ENCODE data around the gene EPB41L4B. TPM values are rescaled to one million over a fixed set of nuclear protein-coding genes. Genes with fewer than 3 reads are reported as not detected.

EPB41L4B gene
- total RNA-seq, 2 donors from 2014 or later = 6.4 to 6.6 TPM

DNA sequence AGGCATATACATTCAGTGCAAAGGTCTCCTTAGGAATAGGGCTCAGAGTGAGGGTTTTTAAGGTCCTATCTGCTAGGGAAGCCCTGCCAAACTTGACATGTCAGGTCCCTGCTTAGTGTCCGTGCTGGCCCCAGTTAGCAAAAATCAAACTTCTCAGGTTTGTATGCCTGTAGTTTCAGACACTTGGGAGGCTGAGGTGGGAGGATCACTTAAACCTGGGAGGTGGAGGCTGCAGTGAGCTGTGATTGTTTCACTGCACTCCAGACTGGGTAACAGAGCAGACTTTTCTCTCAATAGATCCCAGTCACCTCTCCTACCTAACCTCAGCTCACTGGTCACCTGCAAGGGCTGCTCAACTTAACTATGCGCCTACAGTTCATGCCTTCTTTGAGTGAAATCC lies 182.4 kb downstream of the EPB41L4B start:
- TF ChIP-seq CTCF (conservative IDR thresholded peaks at IDR 0.05) = no peak
- Histone ChIP-seq H3K9ac (ENCODE audit: extremely low read depth, low read length, poor library complexity, severe bottlenecking) (no peak overlapping the region), H3K36me3 (ENCODE audit: control insufficient read depth, insufficient read depth, low read length) (no peaks in the 10 kb centered on the region), H3K27ac (ENCODE audit: low read depth, low read length) (no peak overlapping the region), H3K4me3 (ENCODE audit: low read length) (no peak overlapping the region), H3K9me3 (ENCODE audit: control insufficient read depth, low read length) (no peaks in the 10 kb centered on the region), H3K4me1 (ENCODE audit: control insufficient read depth, insufficient read depth, low read length) (peaks cover 5% of the 10 kb centered on the region), H3K27me3 (ENCODE audit: control insufficient read depth, insufficient read depth, low read length, poor library complexity, severe bottlenecking) (no peaks in the 10 kb centered on the region)
- H3K36me3 Mint-ChIP-seq (ENCODE audit: low read depth) = no peaks in the 10 kb centered on the region
- WGBS, 2 experiments (ENCODE audit: insufficient coverage in 1 of 2, insufficient read length in 1 of 2) = 91 to 100% methylated on average over 1 to 2 of the region's 2 CpGs
- no peaks in the 10 kb centered on the region for H3K27me3 Mint-ChIP-seq (ENCODE audit: insufficient read depth)
- H3K4me1 Mint-ChIP-seq = peaks cover 12% of the 10 kb centered on the region
- H3K4me3 Mint-ChIP-seq = no peak overlapping the region
- no peak for DNase-seq
- H3K27ac Mint-ChIP-seq = no peak overlapping the region
- no peaks in the 10 kb centered on the region for H3K9me3 Mint-ChIP-seq

DNA sequence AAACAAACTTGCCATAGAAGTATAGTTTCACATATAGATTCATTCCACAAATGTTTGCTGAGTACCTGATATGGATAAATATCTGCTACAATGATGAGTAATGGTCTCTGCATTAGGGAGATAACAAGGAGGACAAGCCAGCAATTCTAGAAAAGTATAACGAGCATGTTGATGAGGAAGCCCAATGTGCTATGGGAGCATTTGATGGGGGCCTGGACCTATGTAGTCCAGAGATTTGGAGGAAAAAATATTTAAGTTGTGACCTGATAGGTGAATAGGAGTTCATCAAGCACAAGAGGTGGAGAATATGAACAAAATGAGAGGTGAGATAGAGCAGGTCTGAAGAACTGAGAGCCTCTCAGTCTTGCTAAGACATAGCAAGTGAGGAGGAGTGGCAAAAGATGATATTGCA lies 186.7 kb downstream of the EPB41L4B start:
- Mint-ChIP-seq H3K4me1 (peaks cover 3% of the 10 kb centered on the region), H3K4me3 (no peak overlapping the region)
- 98 to 100% methylated on average over 1 of the region's 1 CpG for WGBS, 2 experiments (ENCODE audit: insufficient coverage in 1 of 2, insufficient read length in 1 of 2)

DNA sequence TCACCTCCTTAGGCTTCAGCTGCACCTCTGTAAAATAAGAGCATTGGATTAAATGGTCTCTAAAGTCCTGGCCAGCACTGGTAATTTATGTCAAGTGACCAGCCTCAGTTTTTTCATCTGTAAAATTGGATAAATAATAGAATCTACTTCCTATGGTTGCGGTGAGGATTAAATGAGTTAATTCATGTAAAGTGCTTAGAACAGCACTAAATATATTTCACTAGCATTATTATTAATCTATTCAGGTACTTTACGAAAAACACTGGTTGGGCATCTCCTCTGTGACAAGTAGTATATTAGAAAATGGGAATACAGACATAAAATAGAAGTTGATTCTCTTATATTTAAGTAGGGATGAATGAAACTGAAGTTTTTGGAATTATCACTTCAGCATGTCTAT lies 187.3 kb downstream of the EPB41L4B start:
- Mint-ChIP-seq H3K4me3 (no peak overlapping the region), H3K27ac (no peak overlapping the region), H3K4me1 (peaks cover 3% of the 10 kb centered on the region), H3K27me3 (ENCODE audit: insufficient read depth) (peaks cover 2% of the 10 kb centered on the region), H3K36me3 (ENCODE audit: low read depth) (no peaks in the 10 kb centered on the region), H3K9me3 (no peaks in the 10 kb centered on the region)
- Histone ChIP-seq H3K27me3 (ENCODE audit: control insufficient read depth, insufficient read depth, low read length, poor library complexity, severe bottlenecking) (no peaks in the 10 kb centered on the region), H3K9me3 (ENCODE audit: control insufficient read depth, low read length) (no peaks in the 10 kb centered on the region), H3K36me3 (ENCODE audit: control insufficient read depth, insufficient read depth, low read length) (no peaks in the 10 kb centered on the region), H3K4me1 (ENCODE audit: control insufficient read depth, insufficient read depth, low read length) (no peaks in the 10 kb centered on the region), H3K4me3 (ENCODE audit: low read length) (no peak overlapping the region), H3K27ac (ENCODE audit: low read depth, low read length) (no peak overlapping the region), H3K9ac (ENCODE audit: extremely low read depth, low read length, poor library complexity, severe bottlenecking) (no peak overlapping the region)
- TF ChIP-seq CTCF (conservative IDR thresholded peaks at IDR 0.05) = no peak
- WGBS, 2 experiments (ENCODE audit: insufficient coverage in 1 of 2, insufficient read length in 1 of 2) = 90% methylated on average over 1 of the region's 2 CpGs; no CpG with 5 or more reads in 1 of the 2 experiments
- DNase-seq = no peak

More for the DNA sequence above, 186.7 kb downstream of the EPB41L4B start:
- Histone ChIP-seq H3K4me3 (ENCODE audit: low read length) (no peak overlapping the region), H3K9ac (ENCODE audit: extremely low read depth, low read length, poor library complexity, severe bottlenecking) (no peak overlapping the region), H3K36me3 (ENCODE audit: control insufficient read depth, insufficient read depth, low read length) (no peaks in the 10 kb centered on the region), H3K9me3 (ENCODE audit: control insufficient read depth, low read length) (no peaks in the 10 kb centered on the region), H3K4me1 (ENCODE audit: control insufficient read depth, insufficient read depth, low read length) (no peaks in the 10 kb centered on the region), H3K27me3 (ENCODE audit: control insufficient read depth, insufficient read depth, low read length, poor library complexity, severe bottlenecking) (no peaks in the 10 kb centered on the region), H3K27ac (ENCODE audit: low read depth, low read length) (no peak overlapping the region)
- no peak for TF ChIP-seq CTCF (conservative IDR thresholded peaks at IDR 0.05)
- H3K27ac Mint-ChIP-seq = no peak overlapping the region
- no peaks in the 10 kb centered on the region for H3K36me3 Mint-ChIP-seq (ENCODE audit: low read depth)
- no peak for DNase-seq
- H3K27me3 Mint-ChIP-seq (ENCODE audit: insufficient read depth) = peaks cover 2% of the 10 kb centered on the region
- no peaks in the 10 kb centered on the region for H3K9me3 Mint-ChIP-seq
